Neural progenitor cell (in vitro differentiated cells): Measurements from ENCODE around the gene R3HDM4. TPM values are rescaled to one million over a fixed set of nuclear protein-coding genes. Genes with fewer than 3 reads are reported as not detected.
"Not testable (repeated sequence)": the region's sequence is repeated elsewhere in the genome, so short reads cannot be mapped to it uniquely, and the experiment has no call there.

Source experiments
- DNase-seq: peaks from one replicate; pipeline ENCODE4 v3.0.0-alpha.2; 2016; ENCODE audit warnings: low spot score
- H2AFZ ChIP-seq: fragments of 200-600 bp; sonication (generic); replicated peaks from 2 replicates; pipeline ENCODE4 v1.6.1; 2016; ENCODE audit warnings: antibody characterized with exemption
- H3F3A ChIP-seq: fragments of 200-600 bp; sonication (generic); 2 replicates; pipeline ENCODE4 v1.6.1; 2016; ENCODE audit warnings: antibody characterized with exemption, low read depth
- H3K27ac ChIP-seq: fragments of 200-600 bp; sonication (generic); 2 replicates; pipeline ENCODE4 v1.5.1; 2016; ENCODE audit warnings: mild to moderate bottlenecking
- H3K27me3 ChIP-seq: fragments of 200-600 bp; sonication (generic); 2 replicates; pipeline ENCODE4 v1.6.1; 2016; ENCODE audit warnings: mild to moderate bottlenecking, moderate library complexity
- H3K36me3 ChIP-seq: fragments of 200-600 bp; sonication (generic); 2 replicates; pipeline ENCODE4 v1.5.1; 2016
- H3K4me1 ChIP-seq: fragments of 200-600 bp; sonication (generic); 2 replicates; pipeline ENCODE4 v1.6.1; 2016; ENCODE audit warnings: mixed run types
- H3K4me2 ChIP-seq: fragments of 200-600 bp; sonication (generic); 2 replicates; pipeline ENCODE4 v1.6.1; 2016
- H3K4me3 ChIP-seq: fragments of 200-600 bp; sonication (generic); 2 replicates; pipeline ENCODE4 v1.5.1; 2016
- H3K79me2 ChIP-seq: fragments of 200-600 bp; sonication (generic); 2 replicates; pipeline ENCODE4 v1.6.1; 2016; ENCODE audit warnings: low read depth
- H3K9ac ChIP-seq: fragments of 200-600 bp; sonication (generic); 2 replicates; pipeline ENCODE4 v1.6.1; 2016
- H3K9me3 ChIP-seq: fragments of 200-600 bp; sonication (generic); 2 replicates; pipeline ENCODE4 v1.5.1; 2016; ENCODE audit warnings: low read depth
- H4K20me1 ChIP-seq: fragments of 200-600 bp; sonication (generic); 2 replicates; pipeline ENCODE4 v1.6.1; 2016; ENCODE audit warnings: low read depth
- H3K27ac Mint-ChIP-seq: 3 replicates; pipeline ENCODE4 v1.8.0; 2021; ENCODE audit warnings: mixed read lengths
- H3K27me3 Mint-ChIP-seq: 2 replicates; pipeline ENCODE4 v1.8.0; 2022; ENCODE audit warnings: low read depth, mild to moderate bottlenecking, inconsistent platforms, moderate library complexity, mixed read lengths; ENCODE audit not compliant: insufficient read depth
- H3K36me3 Mint-ChIP-seq: 3 replicates; pipeline ENCODE4 v1.8.0; 2021; ENCODE audit warnings: mixed read lengths
- H3K4me1 Mint-ChIP-seq: 3 replicates; pipeline ENCODE4 v1.8.0; 2021; ENCODE audit warnings: mixed read lengths
- H3K4me3 Mint-ChIP-seq: 3 replicates; pipeline ENCODE4 v1.8.0; 2021; ENCODE audit warnings: mild to moderate bottlenecking, moderate library complexity, mixed read lengths
- H3K9me3 Mint-ChIP-seq: 3 replicates; pipeline ENCODE4 v1.8.0; 2020; ENCODE audit warnings: mixed read lengths
- CTCF ChIP-seq: fragments of 200-600 bp; sonication (generic); IDR thresholded peaks from 2 replicates; pipeline ENCODE4 v1.5.1; 2017; ENCODE audit warnings: antibody characterized with exemption, mild to moderate bottlenecking
- EZH2 ChIP-seq: fragments of 200-600 bp; sonication (generic); IDR thresholded peaks from 2 replicates; pipeline ENCODE4 v1.6.1; 2017; ENCODE audit warnings: antibody characterized with exemption, mild to moderate bottlenecking, moderate library complexity
- EZH2phosphoT487 ChIP-seq: fragments of 200-600 bp; sonication (generic); IDR thresholded peaks from 2 replicates; pipeline ENCODE4 v1.6.1; 2017; ENCODE audit warnings: antibody characterized with exemption
- total RNA-seq: library from RNA; depleted of rRNA; stranded (reverse); fragments of >200 nt; gene quantifications from 2 replicates; pipeline ENCODE4 v1.2.3, GENCODE V29; 2015; ENCODE audit warnings: low replicate concordance

The R3HDM4 gene
- total RNA-seq, 1 donor from 2014 or later, result 22.7 TPM

- Mint-ChIP-seq H3K27me3 (peaks cover 25% of the 10 kb centered on the region), H3K4me1 (no peaks in the 10 kb centered on the region), H3K36me3 (no peaks in the 10 kb centered on the region), H3K27ac (no peak overlapping the region), H3K9me3 (no peaks in the 10 kb centered on the region), H3K4me3 (no peak overlapping the region)
- no peak for TF ChIP-seq EZH2phosphoT487
- no peak for TF ChIP-seq CTCF
- no peak for TF ChIP-seq EZH2
- Histone ChIP-seq H3K9ac (no peak overlapping the region), H3K79me2 (no peaks in the 10 kb centered on the region), H3K36me3 (no peaks in the 10 kb centered on the region), H3K27ac (no peak overlapping the region), H3K4me3 (no peak overlapping the region), H4K20me1 (no peaks in the 10 kb centered on the region), H3K9me3 (no peaks in the 10 kb centered on the region), H3F3A (peaks cover 15% of the 10 kb centered on the region), H3K4me2 (no peak overlapping the region), H2AFZ (no peak overlapping the region), H3K27me3 (peaks cover 20% of the 10 kb centered on the region), H3K4me1 (no peaks in the 10 kb centered on the region)
- DNase-seq, result no peak
Measured at GRCh38 chr19:854549-854948, 58.5 kb downstream of the R3HDM4 start.

GRCh38 chr19:853614-854220, 59.3 kb downstream of the R3HDM4 start:
- DNase-seq, H3K4me2 ChIP-seq, H3K4me1 Mint-ChIP-seq, H3K27ac Mint-ChIP-seq, H3K36me3 ChIP-seq, H2AFZ ChIP-seq, H3K36me3 Mint-ChIP-seq, H3K79me2 ChIP-seq, H3K4me3 Mint-ChIP-seq, H3K9ac ChIP-seq, H3K4me3 ChIP-seq, H3K4me1 ChIP-seq, H4K20me1 ChIP-seq, H3K9me3 ChIP-seq, H3K27ac ChIP-seq, H3K9me3 Mint-ChIP-seq: not testable (repeated sequence)
- peaks cover 20% of the 10 kb centered on the region for H3K27me3 Mint-ChIP-seq
- peaks cover 12% of the 10 kb centered on the region for H3K27me3 ChIP-seq
- peaks cover 15% of the 10 kb centered on the region for H3F3A ChIP-seq

GRCh38 chr19:853014-853585, 59.9 kb downstream of the R3HDM4 start:
- no peaks in the 10 kb centered on the region for H4K20me1 ChIP-seq
- Mint-ChIP-seq H3K9me3 (no peaks in the 10 kb centered on the region), H3K27ac (no peak overlapping the region), H3K4me1 (no peaks in the 10 kb centered on the region), H3K36me3 (no peaks in the 10 kb centered on the region), H3K4me3 (no peak overlapping the region), H3K27me3 (peaks cover 15% of the 10 kb centered on the region)
- no peak for TF ChIP-seq CTCF
- TF ChIP-seq EZH2phosphoT487, result no peak
- no peak for TF ChIP-seq EZH2
- no peak overlapping the region for H3K9ac ChIP-seq
- peaks cover 6% of the 10 kb centered on the region for H3K27me3 ChIP-seq
- H3K4me3 ChIP-seq, result no peak overlapping the region
- H3K9me3 ChIP-seq, result no peaks in the 10 kb centered on the region
- H2AFZ ChIP-seq, result no peak overlapping the region
- no peak for DNase-seq
- no peak overlapping the region for H3K27ac ChIP-seq
- peaks cover 15% of the 10 kb centered on the region for H3F3A ChIP-seq
- no peaks in the 10 kb centered on the region for H3K4me1 ChIP-seq
- H3K4me2 ChIP-seq, result no peak overlapping the region
- H3K79me2 ChIP-seq, result no peaks in the 10 kb centered on the region
- no peaks in the 10 kb centered on the region for H3K36me3 ChIP-seq
